ENCODE results near the gene ALDH3B2. TPM values are rescaled to one million over a fixed set of nuclear protein-coding genes. Genes with fewer than 3 reads are reported as not detected.
"Not testable (repeated sequence)": the region's sequence is repeated elsewhere in the genome, so short reads cannot be mapped to it uniquely, and the experiment has no call there.

ALDH3B2 gene, protein sequence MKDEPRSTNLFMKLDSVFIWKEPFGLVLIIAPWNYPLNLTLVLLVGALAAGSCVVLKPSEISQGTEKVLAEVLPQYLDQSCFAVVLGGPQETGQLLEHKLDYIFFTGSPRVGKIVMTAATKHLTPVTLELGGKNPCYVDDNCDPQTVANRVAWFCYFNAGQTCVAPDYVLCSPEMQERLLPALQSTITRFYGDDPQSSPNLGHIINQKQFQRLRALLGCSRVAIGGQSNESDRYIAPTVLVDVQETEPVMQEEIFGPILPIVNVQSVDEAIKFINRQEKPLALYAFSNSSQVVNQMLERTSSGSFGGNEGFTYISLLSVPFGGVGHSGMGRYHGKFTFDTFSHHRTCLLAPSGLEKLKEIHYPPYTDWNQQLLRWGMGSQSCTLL
- total RNA-seq (1.6 TPM), polyA plus RNA-seq (ENCODE audit: insufficient read depth, low read depth, low replicate concordance) (2.1 TPM)
- long read RNA-seq, donor 1 = 0 reads
- long read RNA-seq, donor 2 = 0 reads
- long read RNA-seq, donor 3 = 0 reads
- long read RNA-seq, donor 4 = 0 reads
- long read RNA-seq, donor 5 = 0 reads
- long read RNA-seq, donor 6 = 0 reads
- long read RNA-seq, donor 7, partial matches to known transcripts = 0 of 2 reads
- long read RNA-seq, donor 7, other reads (novel, unspliced or antisense) = 2 of 2 reads
- long read RNA-seq, donor 8 = 0 reads
- long read RNA-seq, donor 9 = 0 reads
- long read RNA-seq, donor 10 = 0 reads

GRCh38 chr11:67674442-67674871, at the start of gene ALDH3B2:
ALDH3B2 (minus strand) TSS chr11:67674623; CDS start chr11:67666935, 7,688 bp downstream.
- peak within 1 kb of the TSS; percentile 40 to 73 for H3K27ac ChIP-seq (ENCODE audit: low read depth in 2 of 2, low read length in 2 of 2)
- H3K9me3 ChIP-seq (ENCODE audit: control insufficient read depth in 2 of 3, insufficient read depth in 1 of 3, low read length in 3 of 3) = no peaks in the 10 kb centered on the region
- H3K9ac ChIP-seq (ENCODE audit: low read length in 3 of 3) = no peak within 1 kb of the TSS
- H3K27me3 ChIP-seq (ENCODE audit: control insufficient read depth, insufficient read depth, low read length) = no peaks in the 10 kb centered on the region
- H3K4me3 ChIP-seq (ENCODE audit: low read length in 3 of 3) = no peak within 1 kb of the TSS
- TF ChIP-seq, protein P1, sequence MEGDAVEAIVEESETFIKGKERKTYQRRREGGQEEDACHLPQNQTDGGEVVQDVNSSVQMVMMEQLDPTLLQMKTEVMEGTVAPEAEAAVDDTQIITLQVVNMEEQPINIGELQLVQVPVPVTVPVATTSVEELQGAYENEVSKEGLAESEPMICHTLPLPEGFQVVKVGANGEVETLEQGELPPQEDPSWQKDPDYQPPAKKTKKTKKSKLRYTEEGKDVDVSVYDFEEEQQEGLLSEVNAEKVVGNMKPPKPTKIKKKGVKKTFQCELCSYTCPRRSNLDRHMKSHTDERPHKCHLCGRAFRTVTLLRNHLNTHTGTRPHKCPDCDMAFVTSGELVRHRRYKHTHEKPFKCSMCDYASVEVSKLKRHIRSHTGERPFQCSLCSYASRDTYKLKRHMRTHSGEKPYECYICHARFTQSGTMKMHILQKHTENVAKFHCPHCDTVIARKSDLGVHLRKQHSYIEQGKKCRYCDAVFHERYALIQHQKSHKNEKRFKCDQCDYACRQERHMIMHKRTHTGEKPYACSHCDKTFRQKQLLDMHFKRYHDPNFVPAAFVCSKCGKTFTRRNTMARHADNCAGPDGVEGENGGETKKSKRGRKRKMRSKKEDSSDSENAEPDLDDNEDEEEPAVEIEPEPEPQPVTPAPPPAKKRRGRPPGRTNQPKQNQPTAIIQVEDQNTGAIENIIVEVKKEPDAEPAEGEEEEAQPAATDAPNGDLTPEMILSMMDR (IDR thresholded peaks at IDR 0.05; ENCODE audit: borderline replicate concordance, extremely low read depth, insufficient read depth) = no peak
- no peak for FAIRE-seq
- H3K4me1 ChIP-seq (ENCODE audit: control insufficient read depth in 2 of 3, insufficient read depth in 2 of 3, low read depth in 1 of 3, low read length in 3 of 3) = peaks cover 0 to 9% (median 0%) of the 10 kb centered on the region in 3 donors
- intact Hi-C loops (cut with DNase I) = no loop called here
- DNase-seq = peak; percentile 71 to 80 (median 78)
- H3K36me3 ChIP-seq (ENCODE audit: control insufficient read depth in 2 of 3, insufficient read depth in 3 of 3, low read length in 3 of 3) = no peaks in the 10 kb centered on the region

DNA sequence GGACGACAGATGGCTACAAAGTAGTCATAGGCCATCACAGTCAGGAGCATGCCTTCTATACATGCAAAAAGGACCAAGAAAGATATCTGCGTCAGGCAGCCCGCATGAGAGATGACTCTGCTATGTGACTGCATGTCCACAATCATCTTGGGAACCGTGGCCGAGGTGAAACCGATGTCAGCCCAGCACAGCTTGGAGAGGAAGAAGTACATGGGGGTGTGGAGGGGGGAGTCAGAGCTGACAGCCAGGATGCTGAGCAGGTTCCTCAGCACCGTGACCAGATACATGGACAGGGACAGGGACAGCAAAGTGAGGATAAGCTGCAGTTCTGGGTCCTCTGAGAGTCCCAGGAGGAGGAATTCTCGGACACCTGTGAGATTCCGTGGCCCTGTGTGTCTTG, 48.6 kb upstream of the ALDH3B2 start:
- H3K9ac ChIP-seq (ENCODE audit: low read length in 3 of 3); H3K36me3 ChIP-seq (ENCODE audit: control insufficient read depth in 2 of 3, insufficient read depth in 3 of 3, low read length in 3 of 3); FAIRE-seq; H3K4me1 ChIP-seq (ENCODE audit: control insufficient read depth in 2 of 3, insufficient read depth in 2 of 3, low read depth in 1 of 3, low read length in 3 of 3); H3K4me3 ChIP-seq (ENCODE audit: low read length in 3 of 3); intact Hi-C loops (cut with DNase I); H3K9me3 ChIP-seq (ENCODE audit: control insufficient read depth in 2 of 3, insufficient read depth in 1 of 3, low read length in 3 of 3); H3K27ac ChIP-seq (ENCODE audit: low read depth in 2 of 2, low read length in 2 of 2); DNase-seq; H3K27me3 ChIP-seq (ENCODE audit: control insufficient read depth, insufficient read depth, low read length): not testable (repeated sequence)

DNA sequence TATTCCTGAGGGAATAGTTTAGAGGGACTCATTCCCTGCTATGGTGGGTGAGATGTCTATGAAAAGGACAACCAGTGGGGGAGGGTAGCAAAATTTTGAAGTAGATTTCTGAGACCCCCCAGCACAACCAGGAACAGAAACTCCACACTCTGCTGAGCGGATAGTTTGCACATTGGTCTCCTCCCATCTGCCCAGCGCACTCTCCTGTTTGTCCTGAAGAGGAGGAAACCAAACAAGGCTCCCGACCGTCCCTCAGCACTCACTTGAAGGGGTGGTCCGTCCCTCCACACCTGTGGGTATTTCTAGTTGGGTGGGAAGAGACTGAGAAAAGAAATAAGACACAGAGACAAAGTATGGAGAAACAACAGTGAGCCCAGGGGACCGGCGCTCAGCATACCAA, 41.8 kb upstream of the ALDH3B2 start:
- FAIRE-seq; intact Hi-C loops (cut with DNase I): not testable (repeated sequence)

GRCh38 chr11:67715801-67716200, 41.4 kb upstream of the ALDH3B2 start:
- H3K9ac ChIP-seq (ENCODE audit: low read length in 3 of 3); DNase-seq; H3K27ac ChIP-seq (ENCODE audit: low read depth in 2 of 2, low read length in 2 of 2); H3K4me3 ChIP-seq (ENCODE audit: low read length in 3 of 3); FAIRE-seq; H3K4me1 ChIP-seq (ENCODE audit: control insufficient read depth in 2 of 3, insufficient read depth in 2 of 3, low read depth in 1 of 3, low read length in 3 of 3); H3K27me3 ChIP-seq (ENCODE audit: control insufficient read depth, insufficient read depth, low read length); H3K9me3 ChIP-seq (ENCODE audit: control insufficient read depth in 2 of 3, insufficient read depth in 1 of 3, low read length in 3 of 3); H3K36me3 ChIP-seq (ENCODE audit: control insufficient read depth in 2 of 3, insufficient read depth in 3 of 3, low read length in 3 of 3); intact Hi-C loops (cut with DNase I): not testable (repeated sequence)

More for the DNA sequence above, 41.8 kb upstream of the ALDH3B2 start:
- H3K27me3 ChIP-seq (ENCODE audit: control insufficient read depth, insufficient read depth, low read length); H3K9me3 ChIP-seq (ENCODE audit: control insufficient read depth in 2 of 3, insufficient read depth in 1 of 3, low read length in 3 of 3); H3K27ac ChIP-seq (ENCODE audit: low read depth in 2 of 2, low read length in 2 of 2); H3K4me3 ChIP-seq (ENCODE audit: low read length in 3 of 3); DNase-seq; H3K4me1 ChIP-seq (ENCODE audit: control insufficient read depth in 2 of 3, insufficient read depth in 2 of 3, low read depth in 1 of 3, low read length in 3 of 3); H3K9ac ChIP-seq (ENCODE audit: low read length in 3 of 3); H3K36me3 ChIP-seq (ENCODE audit: control insufficient read depth in 2 of 3, insufficient read depth in 3 of 3, low read length in 3 of 3): not testable (repeated sequence)

Measured in kidney (tissue), 22 donors.